ENCODE measurements around the gene MIGA1.
A peak's percentile ranks its signal among the peaks of the same experiment; 100 is the strongest.
"Not testable (repeated sequence)": the region's sequence is repeated elsewhere in the genome, so short reads cannot be mapped to it uniquely, and the experiment has no call there.

The MIGA1 gene, protein sequence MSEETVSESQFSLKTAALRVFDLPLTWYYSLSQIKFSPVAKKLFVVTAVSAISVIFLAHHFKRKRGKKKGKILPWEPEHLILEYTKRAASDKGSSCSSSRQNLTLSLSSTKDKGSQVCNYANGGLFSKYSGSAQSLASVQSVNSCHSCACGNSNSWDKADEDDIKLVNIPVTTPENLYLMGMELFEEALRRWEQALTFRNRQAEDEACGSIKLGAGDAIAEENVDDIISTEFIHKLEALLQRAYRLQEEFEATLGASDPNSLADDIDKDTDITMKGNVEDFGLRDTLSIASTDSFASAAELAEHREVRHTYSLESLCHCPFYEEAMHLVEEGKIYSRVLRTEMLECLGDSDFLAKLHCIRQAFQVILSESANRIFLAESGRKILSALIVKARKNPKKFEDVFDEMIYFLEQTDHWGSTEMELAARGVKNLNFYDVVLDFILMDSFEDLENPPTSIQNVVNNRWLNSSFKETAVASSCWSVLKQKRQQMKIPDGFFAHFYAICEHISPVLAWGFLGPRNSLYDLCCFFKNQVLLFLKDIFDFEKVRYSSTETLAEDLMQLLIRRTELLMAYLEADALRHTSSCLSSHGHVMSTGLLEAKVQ

DNA sequence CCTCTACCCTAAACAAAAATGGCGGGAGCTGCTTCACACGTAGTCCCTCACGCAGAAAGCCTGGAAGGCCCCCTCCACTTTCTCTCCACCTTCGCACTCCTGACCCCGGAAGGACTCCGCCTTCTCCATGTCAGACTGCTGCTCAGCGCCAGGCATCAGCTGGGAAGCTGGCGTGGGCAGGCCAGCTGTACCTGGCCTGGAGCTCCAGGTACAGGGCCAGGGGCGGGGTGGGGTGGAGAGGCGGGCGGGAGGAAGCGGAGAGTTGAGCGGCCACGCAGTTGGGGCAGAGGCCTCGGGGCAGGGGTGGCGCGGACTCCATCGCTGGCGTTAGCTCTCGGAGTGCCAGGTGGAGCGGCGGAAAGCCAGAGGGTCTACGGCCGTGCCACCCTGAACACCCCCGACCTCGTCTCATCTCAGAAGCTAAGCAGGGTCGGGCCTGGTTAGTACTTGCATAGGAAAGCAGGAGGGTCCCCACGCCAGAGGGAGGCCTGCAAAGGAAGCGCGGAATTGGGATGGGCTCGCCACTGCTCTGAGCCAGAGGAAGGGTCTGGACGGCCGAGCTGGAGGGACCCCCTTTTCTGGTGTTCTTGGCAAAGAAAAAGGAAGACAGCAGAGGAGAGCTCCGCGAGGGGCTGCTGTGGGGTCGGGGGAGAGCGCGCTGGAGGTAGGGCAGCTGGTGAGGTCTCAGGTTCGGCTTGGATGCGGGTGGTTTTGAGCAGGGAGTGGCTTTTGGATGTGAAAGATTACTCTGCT, at the start of gene MIGA1:
MIGA1 (plus strand) TSS at position 121 of the 753 bp plus-strand sequence. CDS start 3,604 bp downstream, outside the sequence.
- peak; percentile 72 for DNase-seq (ENCODE audit: low read depth)

DNA sequence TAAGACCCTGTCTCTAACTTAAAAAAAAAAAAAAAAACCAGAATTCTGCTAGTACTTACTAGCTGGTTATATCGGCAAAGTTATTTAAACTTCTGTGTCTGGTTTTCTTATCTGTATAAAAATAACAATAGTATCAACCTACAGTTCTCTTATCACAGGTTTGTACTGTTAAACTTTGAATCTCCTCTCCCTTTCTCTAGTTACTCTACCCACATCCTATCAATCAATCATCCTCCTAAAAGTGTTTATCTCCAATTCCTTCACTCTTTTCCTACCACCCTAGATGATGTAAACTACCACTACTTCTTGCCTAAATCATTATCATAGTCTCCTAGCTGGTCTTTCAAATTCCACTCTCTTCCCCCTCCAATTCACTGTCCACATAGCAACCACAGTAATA, 47.4 kb upstream of the MIGA1 start:
- DNase-seq (ENCODE audit: low read depth): no peak

DNA sequence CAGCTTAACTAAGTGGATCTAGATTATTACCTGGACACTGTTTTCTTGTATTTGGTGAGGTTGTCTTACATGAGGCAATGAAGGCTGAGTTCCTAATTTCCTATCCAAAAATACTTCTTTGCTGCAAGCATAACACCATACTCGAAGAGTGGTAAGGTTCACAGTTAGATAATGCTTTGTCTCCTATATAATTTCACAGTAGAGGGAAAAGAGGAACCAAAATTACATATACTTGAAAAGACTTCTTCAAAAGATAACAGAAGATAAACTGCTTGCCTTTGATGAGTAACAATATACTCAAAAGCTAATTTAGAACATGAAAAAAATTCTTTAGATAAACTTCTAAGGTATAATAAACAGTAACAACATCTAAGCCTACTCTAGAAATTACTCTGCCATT, 40.2 kb upstream of the MIGA1 start:
- DNase-seq (ENCODE audit: low read depth): no peak

DNA sequence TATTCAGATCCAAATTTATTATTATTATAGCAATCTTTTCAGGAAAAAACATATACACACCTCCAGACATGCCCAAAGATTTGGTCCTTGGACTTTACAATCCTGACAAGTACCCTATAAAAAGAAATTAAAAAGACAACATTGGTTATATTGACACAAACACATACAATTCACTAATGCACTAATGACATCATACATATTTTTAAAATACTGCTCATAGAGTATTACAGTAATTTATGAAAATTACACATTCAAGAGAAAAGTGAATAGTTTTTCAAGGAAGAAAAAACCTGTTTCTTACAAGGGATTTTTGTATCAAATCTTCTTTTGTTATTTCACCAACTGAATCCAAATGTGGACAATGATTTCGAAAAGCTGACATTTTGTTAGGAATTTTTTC, 38.1 kb upstream of the MIGA1 start:
- no peak for DNase-seq (ENCODE audit: low read depth)

DNA sequence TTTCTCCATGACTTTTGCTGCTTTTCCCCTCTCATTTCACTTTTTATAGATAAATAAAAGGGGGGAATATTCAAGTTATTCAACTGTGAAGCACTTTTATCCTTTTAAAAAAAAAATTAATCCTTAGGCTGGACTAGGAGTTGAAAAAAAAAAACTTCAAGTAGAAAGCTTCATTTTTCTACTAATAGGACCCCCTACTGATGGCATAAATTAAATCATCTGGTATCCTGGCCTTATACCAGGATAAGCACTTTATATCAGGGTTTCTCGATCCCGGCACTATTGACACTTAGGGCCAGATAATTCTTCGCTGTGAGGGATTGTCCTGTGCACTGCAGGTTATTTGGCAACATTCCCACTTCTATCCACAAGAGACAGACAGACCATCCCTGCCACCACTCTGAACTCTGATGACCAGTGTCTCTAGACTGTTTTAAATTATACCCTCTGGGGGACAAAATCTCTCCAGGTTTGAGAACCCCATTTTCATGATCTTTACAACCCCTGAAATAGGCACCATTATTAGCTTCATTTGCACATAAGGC, 37.4 kb upstream of the MIGA1 start:
- no peak for DNase-seq (ENCODE audit: low read depth)

DNA sequence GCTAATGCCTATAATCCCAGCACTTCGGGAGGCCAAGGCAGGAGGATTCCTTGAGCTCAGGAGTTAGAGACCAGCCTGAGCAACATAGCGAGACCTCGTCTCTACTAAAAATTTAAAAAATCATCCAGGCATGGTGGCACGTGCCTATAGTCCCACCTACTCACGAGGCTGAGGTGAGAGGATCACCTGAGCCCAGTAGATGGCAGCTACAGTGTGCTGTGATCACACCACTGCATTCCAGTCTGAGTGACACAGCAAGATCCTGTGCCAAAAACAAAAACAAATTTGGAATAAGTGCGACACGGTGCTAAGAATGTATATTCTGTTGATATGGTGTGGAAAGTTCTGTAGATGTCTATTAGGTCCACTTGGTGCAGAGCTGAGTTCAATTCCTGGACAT, 34.9 kb upstream of the MIGA1 start:
- no peak for DNase-seq (ENCODE audit: low read depth)

DNA sequence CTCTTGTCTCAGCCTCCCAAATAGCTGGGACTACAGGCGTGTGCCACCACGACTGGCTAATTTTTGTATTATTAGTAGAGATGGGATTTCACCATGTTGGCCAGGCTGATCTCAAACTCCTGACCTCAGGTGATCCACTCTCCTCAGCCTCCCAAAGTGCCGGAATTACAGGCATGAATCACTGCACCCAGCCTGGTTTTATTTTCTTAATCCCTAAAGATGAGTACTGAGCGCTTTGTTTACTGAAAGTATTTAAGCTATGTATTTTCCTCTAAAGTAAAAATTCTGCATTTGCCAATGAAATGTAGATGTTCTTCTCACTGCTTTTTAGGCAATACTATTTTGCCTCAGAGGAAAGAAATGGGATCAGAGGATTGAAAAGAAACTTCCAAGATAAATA, 30.0 kb upstream of the MIGA1 start:
- DNase-seq (ENCODE audit: low read depth): not testable (repeated sequence)

DNA sequence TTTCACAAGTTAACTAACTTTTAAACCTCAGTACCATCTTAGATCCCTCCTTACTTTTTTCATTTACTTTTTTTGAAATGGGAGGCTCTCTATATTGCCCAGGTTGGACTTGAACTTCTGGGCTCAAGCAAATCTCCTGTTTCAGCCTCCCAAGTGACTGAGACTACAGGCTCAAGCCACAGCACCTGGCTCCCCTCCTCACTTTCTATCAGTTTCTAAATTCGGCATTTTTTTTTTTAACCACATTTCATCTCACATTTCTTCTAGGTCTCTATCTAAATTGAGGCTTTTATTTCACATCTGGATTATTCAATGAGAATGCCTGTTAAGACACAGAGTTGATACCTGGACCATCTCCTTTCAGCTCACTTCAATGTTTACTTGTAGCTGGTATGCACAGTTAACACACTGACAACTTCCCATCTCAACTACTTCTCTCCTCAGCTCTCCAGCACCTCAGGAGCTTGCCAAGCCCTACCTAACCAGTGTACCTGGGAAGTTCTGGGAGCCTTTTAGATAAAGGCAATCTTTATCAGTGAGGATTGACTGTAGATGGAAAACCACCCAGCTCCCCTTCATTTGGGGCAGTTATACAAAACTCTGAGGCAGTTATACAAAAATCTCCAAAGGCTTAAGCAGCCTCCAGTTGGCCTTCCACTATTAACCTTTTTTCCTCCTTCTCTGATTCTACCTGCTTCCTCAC, 23.2 kb upstream of the MIGA1 start:
- DNase-seq (ENCODE audit: low read depth): no peak

DNA sequence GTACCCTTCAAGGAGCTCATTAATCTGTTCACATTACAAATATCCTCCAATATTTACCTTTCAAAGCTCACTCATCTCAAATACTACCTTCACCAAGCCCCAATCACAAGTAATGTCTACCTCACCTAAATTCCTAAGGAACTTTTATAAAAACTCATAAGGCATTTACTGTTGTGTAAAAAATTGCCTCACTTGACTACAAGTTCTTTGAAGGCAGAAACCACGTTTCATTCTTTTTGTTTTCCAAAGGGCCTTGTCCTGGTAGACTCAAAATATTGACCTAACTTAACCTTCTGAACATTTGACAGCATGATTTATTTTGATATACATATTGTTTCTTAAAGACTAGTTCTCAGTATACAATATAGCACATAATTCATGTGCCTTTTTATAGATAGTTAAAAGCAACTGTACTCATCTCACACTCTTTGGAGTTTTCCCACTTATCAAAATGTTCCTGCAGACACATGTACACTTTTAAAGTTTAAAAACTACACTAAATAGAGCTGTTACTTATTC, 22.3 kb upstream of the MIGA1 start:
- no peak for DNase-seq (ENCODE audit: low read depth)

DNA sequence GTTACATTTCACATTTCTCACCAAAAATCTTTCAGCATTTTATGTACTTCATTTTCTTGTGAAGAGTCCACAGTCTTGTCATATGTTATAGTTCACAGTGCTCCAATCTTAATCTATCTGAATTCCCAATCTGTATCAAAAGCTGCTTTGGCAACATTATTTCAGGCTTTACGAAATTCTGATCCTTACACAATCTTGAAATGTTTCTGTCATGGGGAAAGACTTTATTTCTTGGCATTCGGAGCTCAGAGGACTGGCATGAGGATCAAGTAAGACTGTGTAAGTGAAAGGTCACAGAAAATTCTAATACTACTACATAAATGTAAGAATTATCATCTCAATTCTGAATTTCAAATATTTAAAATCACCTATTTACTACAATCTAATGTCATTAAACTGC, 21.8 kb upstream of the MIGA1 start:
- no peak for DNase-seq (ENCODE audit: low read depth)

DNA sequence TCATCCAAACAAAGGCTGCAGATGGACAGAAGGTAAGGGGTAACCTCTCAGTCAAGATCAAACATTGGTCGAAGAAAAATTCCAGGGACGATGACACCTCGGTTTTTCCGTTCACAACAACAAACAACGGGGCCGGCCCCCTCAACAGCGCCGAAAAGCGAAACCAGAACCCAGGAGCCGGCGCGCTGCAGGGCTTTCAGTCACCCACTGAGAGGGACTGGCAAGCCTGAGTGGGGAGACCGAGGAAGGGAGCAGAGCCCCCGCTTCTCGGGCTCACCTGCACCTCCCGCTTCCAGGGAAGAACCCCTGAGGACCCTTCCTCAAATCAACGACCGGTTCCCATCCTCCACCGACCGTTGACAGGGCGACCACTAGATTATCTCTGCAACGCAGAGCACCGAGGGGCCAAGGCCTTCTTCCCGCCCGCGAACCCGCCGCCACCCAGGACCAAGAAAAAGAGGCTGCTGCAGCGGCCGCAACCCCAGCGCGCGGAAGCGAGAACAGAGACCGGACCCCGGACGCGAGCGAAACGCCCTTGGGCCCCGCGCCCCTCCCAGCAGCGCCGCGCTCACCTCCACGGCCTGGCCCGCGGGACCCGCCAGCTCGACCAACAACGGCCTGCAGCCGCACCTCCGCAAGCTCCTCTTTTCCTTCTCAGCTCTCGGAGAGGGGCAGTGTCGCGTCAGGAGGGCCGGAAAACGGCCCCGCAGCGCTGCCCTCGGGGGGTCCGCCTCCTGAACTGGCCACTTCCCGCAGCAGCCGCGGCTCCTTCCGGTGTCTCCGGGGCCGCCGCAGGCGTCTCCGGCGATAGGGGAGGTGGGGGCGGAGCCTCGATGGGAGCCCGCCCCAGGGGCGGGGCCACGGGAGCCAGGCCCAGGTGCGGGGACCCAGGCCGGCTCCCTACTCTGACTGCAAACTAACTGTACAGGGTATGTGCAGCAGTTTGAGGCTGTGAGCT, 20.1 kb upstream of the MIGA1 start, which contains the start of gene USP33:
USP33 (minus strand) TSS at position 782 of the 958 bp plus-strand sequence. CDS start 18,155 bp downstream, outside the sequence.
- DNase-seq (ENCODE audit: low read depth): peak; percentile 88

DNA sequence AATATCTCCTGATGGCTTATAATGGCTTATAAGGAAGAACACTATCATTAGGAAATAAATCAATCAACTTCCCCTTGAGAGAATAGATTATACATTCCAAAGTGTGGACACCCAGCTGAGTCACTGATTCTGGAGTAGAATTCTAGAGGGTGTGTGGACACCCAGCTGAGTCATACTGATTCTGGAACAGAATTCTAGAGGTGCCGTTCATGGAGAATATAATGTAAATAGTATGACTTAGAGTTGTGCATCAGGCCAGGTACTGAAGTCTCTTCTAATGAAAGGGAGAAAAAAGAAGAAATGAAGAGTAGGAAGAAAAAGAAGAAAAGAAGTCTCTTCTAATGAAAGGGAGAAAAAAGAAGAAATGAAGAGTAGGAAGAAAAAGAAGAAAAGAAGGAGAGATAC, 17.4 kb upstream of the MIGA1 start:
- DNase-seq (ENCODE audit: low read depth): no peak

DNA sequence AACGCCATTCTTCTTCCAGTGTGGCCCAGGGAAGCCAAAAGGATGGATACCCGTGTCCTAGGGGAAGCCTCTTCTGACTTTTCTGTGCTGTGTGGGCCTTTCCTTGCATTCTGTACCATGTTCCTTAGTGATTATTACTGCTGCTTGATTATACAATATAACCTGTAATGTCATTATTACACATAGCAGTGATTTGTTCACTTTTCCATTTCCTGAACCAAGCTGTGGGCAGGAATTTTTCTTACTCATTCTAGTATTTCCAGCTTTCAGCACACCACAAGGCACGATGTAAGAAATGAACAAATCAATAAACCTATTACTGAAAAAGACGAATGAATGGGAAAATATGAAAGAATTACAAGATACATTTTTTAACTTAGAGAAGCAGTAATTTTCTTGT, 11.4 kb upstream of the MIGA1 start:
- no peak for DNase-seq (ENCODE audit: low read depth)

DNA sequence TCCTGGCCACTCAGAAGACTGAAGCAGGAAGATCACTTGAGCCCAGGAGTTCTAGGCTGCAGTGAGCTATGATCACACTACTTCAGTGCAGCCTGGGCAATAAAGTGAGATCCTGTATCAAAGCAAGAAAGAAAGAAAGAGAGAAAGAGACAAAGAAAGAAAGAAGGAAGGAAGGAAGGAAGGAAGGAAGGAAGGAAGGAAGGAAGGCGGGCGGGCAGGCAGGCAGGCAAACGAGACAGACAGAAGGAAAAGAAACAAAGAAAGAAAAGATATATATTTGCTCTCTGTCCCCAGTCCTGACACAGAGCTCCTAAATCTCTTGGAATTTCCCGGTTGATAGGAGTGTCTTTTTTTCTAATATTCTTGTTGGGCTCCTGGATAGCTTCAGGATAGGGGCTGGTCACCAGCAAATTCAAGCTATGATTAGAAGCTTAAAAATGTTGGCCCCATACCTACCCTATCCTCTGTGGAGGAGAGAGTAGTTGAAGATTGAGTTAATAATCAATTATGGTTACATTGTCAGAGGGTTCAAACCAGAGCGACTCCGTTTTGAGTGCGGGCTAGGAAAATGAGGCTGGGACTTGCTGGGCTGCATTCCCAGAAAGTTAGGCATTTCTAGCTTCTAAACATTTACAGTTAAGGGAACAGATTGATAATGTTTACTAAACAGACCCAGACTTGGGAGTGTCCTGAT, 3.3 kb upstream of the MIGA1 start:
- DNase-seq (ENCODE audit: low read depth): no peak

DNA sequence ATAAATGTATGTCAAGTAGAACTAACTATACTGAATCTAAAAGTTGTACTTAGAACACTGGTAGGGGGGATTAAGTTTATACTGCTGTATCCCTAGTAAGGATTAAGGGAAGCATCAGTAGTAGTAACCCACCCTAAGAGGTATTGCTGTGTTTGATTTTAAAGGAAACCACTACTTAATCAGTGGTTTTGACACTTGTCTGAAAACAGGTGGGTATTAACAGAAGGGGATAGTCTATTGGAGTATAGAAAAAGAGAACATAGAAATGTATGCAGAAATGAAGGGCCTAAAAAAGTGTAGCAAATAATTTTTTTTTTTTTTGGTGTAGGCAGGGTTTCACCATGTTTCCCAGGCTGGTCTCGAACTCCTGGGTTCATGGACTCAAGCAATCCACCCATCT, 2.2 kb downstream of the MIGA1 start:
- no peak for DNase-seq (ENCODE audit: low read depth)

DNA sequence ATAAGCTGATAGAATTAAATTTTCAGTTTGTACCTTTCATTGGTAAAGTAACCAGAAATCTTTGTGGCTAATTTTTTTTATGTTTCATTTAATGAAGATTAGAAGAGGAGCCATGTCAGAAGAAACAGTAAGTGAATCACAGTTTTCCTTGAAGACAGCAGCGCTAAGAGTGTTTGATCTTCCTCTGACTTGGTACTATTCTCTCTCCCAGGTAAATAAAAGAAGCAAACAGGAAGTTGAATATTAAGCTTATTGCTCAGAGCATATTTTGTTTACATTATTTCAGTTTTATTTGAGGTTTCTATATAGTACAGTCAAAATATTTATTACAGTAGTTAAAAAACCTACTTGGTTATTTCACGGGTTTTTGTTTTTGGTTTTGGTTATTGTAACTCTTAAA, 3.7 kb downstream of the MIGA1 start:
- no peak for DNase-seq (ENCODE audit: low read depth)

DNA sequence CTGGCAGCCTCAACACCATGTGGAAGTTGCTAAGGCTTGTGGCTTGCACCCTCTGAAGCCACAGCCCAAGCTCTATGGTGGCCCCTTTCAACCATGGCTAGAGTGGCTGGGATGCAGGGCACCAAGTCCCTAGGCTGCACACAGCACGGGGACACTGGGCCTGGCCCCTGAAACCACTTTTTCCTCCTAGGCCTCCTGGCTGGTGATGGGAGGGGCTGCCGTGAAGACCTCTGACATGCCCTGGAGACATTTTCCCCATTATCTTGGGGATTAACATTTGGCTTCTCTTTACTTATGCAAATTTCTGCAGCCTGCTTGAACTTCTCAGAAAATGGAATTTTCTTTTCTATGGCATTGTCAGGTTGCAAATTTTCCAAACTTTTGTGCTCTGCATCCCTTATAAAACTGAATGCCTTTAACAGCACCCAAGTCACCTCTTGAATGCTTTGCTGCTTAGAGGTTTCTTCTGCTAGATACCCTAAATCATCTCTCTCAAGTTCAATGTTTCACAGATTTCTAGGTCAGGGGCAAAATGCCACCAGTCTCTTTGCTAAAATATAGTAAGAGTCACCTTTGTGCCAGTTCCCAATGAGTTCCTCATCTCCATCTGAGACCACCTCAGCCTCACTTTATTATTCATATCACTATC, 6.8 kb downstream of the MIGA1 start:
- DNase-seq (ENCODE audit: low read depth): not testable (repeated sequence)

DNA sequence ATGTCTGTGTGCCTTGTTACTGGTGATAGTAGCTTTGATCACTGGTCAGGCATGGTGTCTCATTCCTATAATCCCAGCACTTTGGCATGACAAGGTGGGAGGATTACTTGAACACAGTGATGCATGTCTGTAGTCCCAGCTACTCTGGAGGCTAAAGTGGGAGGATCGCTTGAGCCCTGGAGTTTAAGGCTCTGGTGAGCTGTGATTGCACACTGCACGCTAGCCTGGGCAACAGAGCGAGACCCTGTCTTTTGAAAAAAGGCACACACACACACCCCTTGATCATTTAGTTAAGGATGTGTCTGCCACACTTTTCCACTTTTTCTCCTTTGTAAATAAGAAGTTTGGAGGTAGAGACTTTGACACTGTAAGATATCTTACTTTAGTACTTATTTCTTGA, 15.1 kb downstream of the MIGA1 start:
- DNase-seq (ENCODE audit: low read depth): no peak

DNA sequence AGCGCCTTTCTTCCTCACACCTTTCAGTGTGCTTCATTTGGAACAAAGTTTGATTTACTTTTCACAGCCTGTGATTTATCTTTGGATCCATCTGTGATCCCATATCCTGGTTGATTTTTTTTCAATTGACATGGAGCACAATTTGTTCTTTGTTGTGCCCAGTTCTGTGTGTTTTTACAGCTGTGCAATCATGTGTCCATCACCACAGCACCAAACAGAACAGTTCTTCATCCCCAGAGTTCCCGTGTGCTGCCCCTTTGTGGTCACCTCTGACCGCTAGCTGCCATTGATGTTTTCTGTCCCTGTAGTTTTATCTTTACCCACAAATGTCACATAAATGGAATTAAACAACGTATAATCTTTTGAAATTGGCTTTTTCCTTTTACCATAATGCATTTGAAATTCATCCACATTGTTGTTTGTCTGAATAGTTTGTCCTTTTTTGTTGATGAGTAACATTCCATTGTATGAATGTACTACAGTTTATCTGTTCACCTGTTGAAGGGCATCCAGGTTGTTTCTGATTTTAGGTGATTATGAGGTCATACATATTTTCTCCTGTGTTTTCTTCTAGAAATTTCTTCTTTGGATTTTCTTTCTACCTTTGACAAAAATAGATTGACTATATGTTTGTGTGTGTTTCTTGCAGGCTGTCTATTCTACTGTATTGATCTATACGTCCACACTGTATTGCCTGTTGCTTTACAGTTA, 17.4 kb downstream of the MIGA1 start:
- DNase-seq (ENCODE audit: low read depth): no peak
